NCI-H2196 treated with DMSO at 0.1 percent for 48 hours (cell line): ENCODE measurements around the gene PPFIA4.

Experiments used
- DNase-seq: peaks from one replicate; lab custom pipeline; 2025; ENCODE audit not compliant: unreplicated experiment; lab: John Stamatoyannopoulos, UW

PPFIA4 gene

DNA sequence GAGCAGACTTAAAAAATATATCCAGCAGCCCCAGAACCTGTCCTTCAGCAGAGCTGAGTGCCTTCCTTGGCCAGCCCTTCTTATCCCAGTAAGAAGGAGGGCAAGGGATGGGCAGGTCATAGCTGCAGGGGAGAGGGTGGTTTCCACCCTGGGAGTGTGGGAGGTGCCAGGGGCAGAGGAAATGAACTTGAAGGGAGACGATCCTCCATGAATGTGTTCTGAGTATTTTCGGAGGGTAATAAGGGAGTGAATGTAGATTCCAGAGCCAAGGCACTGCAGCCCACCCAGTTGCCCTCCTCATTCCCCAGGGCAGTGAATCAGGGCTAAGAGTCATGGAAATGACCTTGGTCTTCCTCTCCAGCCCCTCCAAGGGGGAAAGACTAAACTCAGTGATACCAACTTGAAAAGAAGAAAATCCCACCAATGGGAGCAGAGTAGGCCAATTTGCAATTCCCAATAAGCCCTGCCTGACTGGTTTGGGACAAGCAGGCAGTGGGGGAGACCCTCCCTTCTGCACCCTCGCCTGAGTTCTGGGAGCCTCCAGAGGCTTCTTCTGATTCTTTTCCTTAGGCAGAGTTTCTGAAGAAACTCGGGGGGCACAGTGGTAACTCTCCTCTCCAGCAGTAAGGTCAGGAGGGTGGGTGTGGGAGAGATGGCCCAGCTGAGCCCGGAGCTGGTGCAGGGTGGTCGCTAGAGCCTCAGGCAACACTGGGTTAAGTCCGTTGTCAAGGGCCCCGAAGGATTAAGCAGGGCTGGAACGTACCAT lies 55.4 kb downstream of the PPFIA4 start:
- DNase-seq, result no peak

DNA sequence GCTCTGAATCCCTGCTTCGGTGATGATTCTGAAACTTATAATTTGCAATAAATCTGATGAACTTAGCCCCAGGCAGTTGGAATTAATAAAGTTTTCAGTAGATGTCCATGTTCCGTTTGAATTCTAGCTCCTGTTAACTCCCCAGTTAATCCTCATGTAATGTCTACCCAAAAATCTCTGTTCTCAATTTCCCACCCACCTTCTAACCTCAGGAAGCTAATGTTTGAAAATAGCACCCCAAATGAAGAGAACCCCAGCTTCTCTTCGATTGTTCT lies 55.9 kb downstream of the PPFIA4 start:
- DNase-seq, result no peak

DNA sequence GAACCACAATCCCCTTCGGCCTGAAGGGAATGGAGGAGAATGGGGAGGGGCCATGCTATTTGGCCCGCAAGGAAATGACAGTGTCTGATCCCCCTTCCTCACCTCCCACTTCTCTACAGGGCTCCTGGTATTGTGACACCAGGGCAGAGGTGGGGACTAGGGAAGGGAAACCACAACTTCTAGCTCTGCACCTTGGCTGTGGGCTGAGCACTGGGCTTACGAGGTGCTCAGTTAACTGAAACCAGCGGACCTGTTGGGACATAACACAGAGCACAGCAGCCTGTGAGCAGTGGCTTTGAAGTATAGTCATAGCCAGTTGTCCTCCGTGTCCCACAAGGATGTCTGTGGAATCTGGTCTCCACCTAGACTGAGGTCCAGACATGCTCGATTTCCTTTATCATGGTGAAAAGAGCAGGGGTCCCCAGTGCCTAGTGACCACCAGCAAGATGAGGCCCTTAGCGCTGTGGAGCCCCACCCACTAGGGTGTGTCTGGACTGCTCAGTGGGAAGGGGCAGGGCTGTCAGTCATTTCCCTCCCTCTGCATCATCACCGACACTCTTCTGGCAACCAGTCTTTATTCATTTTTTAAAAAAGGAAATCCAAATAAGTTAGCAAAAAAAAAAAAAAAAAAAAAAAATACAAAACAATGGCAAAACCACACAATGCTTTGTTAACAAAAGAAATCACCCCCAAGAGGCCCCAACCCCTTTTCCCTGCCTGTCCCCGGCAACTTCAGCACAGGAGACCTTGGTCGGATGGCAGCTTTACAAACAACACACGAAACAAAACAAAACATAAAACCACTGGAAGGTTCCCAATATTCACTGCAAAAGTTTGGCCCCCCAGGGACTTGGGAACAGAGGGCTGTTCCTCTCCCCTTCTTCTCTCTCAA lies 56.5 kb downstream of the PPFIA4 start:
- no peak for DNase-seq

DNA sequence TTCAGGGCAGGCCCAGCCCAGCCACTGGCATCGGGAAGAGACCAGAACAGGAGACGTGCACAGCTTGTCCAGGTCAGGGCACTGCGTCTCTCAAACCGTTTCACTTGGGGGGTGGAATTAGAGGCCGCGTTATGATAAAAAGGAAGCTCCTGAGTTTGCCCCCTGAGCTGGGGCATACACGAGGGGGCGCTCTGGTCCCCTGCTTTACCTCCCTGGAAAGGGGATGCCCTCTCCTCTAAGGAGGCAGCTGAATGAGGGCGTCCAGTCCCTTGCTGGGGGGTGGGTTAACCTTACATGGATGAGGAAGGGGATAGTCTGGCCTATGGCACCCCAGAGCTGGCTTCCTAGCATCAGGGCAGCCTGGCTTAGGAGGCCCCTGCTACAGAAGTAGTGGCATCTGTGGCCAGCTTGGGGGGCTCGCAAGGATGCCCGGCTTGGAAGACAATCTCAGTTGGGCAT lies 57.2 kb downstream of the PPFIA4 start:
- DNase-seq, result no peak

DNA sequence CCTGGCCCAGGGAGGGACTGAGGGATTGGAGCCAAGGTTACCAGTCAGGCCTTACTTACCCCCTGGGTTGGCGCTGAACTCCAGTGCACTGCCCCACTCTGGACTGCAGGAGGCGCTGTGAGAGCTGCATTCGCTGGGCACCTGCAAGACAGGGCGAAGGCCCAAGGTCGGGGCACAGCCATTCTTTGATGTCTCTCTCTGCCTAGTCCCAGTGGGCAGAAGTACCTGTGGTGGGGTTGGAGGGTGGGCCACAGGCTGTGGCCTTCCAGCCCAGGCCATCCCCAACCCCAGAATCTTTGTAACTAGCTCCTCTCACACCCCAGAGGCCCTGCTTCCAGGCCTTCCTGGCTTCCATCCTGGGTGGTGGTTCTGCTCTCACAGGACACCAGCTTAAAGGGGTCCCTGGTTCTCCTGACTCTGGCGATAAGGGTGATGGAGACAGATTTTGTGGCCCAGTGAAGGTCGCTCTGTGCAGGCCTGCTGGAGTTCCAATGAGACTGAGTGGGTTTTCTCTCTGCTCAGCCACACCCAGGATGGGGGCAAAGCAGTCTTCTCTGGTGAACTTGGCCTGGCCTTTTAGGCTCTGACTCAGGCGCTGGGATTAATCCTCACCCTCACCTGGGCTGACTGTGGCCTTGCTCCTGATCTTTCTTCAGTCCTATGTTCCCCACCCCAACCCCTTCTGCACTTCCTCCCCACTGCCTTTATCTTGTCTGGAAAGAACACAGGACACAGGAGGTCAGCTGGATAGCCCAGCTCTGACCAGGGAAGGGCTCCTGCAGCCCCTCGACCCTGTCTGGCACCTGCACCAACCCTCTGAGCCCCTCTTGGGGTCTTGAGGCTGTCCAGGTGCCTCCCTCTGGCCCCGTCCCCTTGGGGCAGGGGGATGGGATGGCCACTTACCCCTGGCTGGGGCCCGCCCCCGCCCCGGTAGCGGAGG lies 58.6 kb downstream of the PPFIA4 start:
- DNase-seq, result no peak

DNA sequence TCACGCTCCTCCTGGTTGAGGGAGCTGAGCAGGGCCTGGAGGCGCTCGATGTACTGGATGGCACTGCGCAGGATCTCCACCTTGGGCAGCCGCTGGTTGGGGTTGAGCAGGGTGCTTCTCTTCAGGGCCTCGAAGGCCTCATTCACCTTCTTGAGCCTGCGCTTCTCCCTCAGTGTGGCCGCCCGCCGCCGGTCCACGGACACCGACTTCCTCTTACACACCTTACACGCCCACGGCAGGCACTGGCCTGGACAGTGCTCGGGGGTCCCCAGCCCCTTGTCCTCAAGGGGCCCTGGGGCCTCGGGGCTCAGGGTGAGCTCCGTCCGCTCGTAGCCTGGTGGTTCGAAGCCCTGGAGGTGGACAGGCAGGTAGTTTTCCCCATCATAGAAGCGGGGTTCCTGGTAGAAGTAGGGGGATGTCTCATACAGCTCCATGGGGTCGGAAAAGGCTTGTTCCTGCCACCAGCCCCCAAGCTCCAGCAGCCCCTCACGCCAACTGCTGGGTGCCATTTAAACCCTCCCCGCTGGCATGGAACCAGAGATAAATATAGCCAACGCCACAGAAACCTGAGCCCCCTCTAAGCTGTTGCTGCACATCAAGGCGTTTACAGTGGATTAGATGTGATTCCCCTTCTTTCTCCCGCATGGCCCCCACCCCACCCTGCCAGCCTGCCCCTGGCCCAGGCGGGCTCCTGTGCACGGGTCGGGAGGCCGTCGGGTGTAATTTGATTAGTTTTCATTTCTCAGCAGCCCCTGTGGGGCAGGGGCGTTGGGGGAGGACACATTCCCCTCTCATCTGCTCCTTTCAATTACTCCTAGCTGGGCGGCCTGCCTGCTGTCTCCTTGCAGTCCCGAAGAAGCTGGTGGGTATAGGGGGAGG lies 59.5 kb downstream of the PPFIA4 start, which contains the start of gene MYOG:
TSS of gene MYOG (minus strand) at position 485 of the 879 bp plus-strand sequence. CDS start at position 434, 51 bp downstream.
- no peak for DNase-seq

DNA sequence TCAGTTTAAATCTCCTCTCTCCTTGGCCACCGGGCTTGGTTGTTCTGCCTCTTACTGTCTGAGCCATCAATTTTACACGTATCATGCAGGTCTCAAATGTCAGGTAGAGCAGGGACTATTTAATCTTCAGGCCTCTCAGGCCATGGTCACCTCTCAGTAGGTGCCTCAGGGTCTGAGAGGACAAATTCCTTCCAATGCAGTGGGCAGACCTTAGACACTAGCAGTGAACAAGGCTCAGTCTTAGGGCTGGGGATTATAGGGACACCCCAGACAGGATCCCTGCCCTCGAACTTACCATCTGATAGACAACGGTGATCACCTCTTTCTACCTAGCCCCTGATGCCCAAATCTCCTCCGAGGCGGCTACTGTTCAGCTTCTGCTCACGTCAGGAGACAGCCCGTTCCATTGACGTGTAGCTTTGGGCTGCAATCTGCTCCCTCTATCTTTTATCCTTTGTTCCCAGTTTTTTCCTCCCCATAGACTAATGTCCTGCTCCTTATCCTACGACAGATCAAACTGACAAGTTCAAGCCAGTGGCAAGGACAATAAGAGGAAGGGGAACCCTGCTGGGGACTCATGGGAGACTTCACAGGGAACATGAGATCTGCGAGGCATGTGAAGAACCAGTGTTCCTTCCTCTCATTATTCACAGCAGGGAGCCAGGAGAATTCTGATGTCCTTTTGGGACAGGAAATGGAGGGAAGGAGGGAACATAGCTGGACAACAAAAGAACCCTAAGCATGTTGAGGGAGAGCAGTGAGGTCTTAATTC lies 60.9 kb downstream of the PPFIA4 start:
- DNase-seq, result no peak

DNA sequence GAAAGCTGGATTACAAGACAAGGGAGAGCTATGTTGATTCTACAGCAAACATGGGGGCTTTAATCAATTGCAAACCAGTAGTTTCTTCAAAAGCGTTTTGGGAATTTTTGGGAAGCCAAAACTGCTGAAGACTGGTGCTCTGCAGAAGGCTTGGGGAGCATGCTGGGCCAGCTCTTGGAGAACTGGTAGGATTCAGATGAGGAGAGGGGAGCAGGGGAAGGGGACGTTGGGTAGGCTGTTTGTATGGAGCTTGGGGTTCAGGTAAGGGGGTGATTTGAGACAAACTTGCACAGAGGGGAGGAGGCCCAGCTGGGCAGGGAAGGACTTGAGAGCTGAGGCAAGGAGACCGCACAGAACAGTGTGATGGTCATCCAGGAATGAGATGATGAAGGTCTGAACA lies 62.1 kb downstream of the PPFIA4 start:
- no peak for DNase-seq

DNA sequence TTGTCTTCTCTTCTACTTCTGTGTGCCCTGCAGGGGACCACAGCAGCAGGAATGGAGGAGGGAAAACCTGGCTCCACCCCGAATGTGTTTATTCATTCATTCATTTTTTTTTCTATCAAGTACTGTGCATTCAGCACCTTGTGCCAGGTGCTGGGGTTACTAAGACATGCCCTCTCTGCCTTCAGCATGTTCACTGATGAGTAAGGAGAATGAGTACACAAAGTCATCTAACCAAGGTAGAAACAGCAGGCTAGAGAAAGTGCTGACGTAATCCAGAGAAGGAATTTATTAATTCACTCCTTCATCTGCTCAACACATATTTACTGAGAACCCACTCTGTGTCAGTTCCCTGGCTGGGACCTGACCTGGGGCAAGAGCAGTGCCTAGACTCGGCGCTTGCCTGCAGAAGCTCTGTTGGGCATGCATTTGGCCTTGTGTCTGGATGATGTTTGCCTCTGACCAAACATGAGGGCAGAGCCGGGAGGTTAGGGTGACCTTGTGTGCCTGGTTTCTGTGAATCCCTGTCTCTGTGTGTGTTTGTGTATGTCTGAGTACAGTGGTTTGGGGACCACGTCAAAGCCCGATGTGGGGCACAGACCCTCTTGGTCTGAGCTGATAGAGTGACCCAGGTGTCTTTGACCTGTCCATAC lies 62.8 kb downstream of the PPFIA4 start:
- DNase-seq, result no peak

DNA sequence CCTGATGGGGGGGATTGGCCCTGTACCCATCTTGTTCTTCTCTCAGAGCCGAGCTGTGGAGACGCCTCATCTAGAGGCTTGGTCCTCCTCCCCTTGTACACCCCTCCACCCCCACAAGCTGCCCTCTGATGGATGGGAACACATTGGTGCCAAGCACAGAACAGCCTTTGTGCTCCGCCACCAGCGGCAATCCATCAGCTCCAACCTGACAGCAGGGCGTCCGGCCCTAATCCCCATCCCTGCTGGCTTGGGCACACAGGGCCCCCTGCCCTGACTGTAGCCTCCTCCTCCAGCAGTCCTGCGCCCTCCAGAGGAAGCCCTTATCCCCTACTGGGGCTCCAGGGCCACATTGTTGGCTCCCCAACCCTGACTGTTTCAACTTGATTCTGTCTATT lies 63.4 kb downstream of the PPFIA4 start:
- no peak for DNase-seq

DNA sequence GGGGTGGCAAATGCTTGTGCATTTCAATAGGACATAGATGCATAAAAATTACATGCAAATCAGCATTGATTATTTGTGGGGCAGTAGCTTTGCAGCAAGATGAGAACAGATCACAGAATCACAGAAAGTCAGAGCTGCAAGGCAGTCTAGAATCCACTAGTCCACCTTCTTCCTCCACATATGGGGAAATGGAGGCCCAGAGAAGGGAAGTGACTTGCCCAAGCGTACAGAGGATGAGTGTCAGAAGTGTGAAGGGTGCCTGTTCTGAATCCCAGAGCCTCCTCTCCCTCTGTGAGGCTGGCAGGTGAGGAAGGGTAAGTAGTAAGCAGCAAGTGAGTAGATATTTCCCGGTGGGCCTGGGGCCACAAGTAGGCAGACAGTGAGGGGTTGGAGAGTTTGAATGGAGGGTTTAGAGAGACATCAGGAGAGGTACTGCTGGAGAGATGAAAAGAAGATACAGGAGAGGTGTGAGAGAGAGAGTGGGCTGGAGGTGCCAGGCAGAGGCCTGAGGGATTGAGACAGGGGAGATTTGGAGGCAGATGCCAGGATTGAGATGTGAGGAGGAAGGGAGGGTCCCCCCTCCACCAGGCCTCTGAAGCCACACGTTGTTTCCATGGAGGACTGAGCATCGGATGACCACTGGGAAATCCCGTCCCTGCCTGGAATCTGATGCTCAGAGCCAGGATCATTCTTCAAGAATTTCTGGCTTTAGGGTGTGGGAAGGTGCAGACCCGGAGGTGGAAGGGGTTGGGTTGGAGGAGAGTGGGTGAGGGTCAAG lies 64.3 kb downstream of the PPFIA4 start:
- DNase-seq, result no peak

DNA sequence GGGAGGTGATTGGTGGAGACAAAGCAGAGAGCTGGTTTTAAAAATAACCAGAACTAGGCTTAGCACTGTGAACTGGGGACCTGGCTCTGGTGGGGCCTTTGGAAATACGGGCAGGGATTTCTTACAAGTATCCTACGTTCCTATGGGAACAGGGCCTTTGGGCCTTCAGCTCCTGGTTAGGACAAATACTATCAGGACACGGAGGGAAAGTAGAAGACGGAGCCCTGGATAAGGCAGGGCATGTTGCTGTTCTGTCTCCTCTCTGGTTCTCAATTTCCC lies 64.8 kb downstream of the PPFIA4 start:
- DNase-seq, result no peak

DNA sequence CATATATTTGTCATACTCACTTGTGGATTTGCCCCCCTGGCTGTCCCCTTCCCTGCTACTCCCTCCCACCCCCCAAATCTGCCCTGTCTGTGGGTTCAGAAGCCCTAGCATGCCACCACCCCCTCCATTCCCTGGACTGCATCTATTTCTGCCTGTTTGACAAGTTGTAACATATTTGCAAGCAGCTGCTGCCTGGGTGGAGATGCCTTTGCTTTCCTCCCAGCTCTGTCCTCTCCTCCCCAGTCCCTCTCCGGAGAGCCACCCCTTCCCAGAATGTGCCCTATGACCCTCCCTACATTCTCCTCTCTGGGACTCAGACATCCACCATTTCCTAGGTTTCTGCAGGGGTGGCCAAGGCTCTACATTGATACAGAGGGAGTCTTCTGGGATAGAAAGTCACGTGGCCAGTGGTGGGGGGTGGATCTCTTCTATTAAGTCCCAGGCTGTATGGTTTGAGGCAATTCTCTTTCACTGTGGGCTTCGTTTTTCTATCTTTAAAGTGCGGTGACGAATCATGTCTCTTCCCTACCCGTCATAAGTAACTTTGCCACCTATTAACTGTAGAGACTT lies 65.6 kb downstream of the PPFIA4 start:
- no peak for DNase-seq

DNA sequence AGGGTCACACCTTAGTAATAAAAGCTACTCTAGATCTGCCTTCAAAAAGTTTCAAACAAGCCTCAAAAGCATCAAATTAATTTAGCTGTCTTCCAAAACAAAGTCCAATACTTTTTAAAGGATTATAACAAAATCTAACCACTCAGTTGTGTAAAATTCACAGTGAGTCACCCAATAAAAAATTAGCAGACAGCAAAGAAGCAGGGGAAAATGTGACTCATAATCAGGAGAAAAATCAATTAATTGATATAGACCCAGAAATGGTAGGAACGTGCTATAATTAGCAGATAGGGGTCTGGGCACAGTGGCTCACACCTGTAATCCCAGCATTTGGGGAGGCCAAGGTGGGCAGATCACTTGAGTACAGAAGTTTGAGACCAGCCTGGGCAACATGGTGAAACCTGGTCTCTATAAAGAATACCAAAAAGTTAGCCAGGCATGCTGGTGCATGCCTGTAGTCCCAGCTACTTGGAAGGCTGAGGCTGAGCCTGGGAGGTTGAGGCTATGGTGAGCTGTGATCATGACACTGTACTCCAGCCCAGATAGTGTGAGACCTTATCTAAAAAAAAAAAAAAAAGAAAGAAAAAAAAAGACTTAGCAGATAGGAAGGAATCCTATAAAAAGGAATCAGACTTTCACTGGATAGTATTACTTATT lies 67.6 kb downstream of the PPFIA4 start:
- DNase-seq, result no peak

DNA sequence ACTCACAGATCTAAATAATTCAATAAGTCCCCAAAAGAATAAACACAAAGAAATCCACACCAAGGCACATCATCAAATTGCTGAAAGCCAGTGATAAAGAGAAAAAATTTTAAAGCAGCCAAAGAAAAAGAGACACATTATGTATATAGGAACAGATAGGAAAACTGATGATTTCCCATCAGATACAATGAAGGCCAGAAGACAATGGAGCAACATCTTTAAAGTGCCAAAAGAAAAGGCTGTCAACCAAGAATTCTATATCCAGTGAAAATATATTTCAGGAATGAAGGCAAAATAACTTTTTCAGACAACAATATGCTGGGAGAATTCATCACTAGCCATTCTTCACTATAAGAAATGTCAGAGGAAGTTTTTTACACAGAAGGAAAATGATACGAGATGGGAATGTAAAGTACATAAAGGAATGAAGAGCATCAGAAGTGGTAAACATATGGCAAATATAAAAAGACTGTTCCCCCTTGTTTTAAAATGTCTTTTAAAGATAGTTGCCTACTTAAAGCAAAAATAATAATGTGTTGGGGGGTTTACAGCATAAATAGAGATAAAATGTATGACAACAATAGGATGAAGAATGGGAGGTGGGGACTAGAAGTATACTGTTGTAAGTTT lies 68.9 kb downstream of the PPFIA4 start:
- no peak for DNase-seq

DNA sequence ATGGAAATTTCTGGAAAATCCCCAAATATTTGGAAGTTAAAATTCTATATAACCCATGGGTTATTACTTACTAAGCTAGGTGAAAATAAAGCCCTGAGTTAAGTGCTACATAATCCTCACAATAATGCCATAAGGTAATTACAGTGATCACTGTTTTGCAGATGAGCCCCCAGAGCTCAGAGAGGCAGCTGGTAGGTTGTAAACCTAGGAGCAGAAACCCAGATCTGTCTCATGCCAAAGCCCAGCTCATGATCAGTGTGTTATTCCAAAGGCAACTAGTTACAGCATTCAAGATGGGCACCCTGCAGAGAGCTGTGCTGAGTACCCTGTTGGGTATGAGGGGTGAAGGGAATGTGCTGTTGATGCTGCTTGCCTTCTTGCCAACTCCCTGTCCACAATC lies 70.3 kb downstream of the PPFIA4 start:
- no peak for DNase-seq

DNA sequence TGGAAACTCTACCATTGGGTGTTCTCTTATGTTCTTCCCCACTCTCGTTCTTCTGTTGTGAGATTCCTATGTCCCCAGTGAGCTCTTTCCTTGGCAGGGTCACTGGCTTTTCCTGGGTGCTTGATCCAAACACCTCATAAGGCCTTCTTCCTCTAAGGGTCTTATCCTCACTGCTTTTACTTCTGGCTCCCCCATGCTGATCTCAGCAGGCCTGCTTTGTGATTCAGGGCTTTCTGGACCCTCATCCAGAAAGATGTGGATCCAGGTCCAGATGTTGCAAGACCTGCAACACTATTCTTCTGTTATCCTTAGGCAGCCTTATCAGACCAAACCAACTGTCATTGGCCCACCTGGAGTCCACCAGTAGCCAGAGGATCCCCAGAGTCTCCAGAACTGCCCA lies 70.7 kb downstream of the PPFIA4 start:
- DNase-seq, result no peak
